Measurements from ENCODE around the gene NAA16. TPM values are rescaled to one million over a fixed set of nuclear protein-coding genes. Genes with fewer than 3 reads are reported as not detected.

NAA16 gene
- total and polyA plus RNA-seq, 10 of the 15 experiments (the other 5 are each of a cell fraction or from before 2014, with no cell fraction given), result 5.4 to 18.5 (median 13.2) TPM

- BruUV-seq (replicated peaks), result no TSS peak
- Histone ChIP-seq H3K36me3 (ENCODE audit: control insufficient read depth in 2 of 2, insufficient read depth in 2 of 2, low read length in 1 of 2) (no peaks in the 10 kb centered on the region), H3K4me1 (ENCODE audit: control insufficient read depth, insufficient read depth, low read length) (no peaks in the 10 kb centered on the region), H4K20me1 (ENCODE audit: control insufficient read depth, insufficient read depth) (no peaks in the 10 kb centered on the region), H3K9ac (ENCODE audit: control insufficient read depth, insufficient read depth, low read length) (no peak overlapping the region), H3K9me3 (replicated peaks; ENCODE audit: control insufficient read depth, insufficient read depth, low read length) (no peaks in the 10 kb centered on the region), H3K27me3 (replicated peaks in 1 of 2; ENCODE audit: control insufficient read depth in 2 of 2, insufficient read depth in 2 of 2, low read length in 1 of 2) (no peaks in the 10 kb centered on the region; a peak in 1 of 4 replicates), H3K79me2 (ENCODE audit: control insufficient read depth, insufficient read depth, low read length) (no peaks in the 10 kb centered on the region), H3K27ac (ENCODE audit: control insufficient read depth, insufficient read depth) (no peak overlapping the region), H3K4me3 (no peak overlapping the region), H2AFZ (ENCODE audit: control insufficient read depth, low read depth, low read length) (no peak overlapping the region), H3K4me2 (ENCODE audit: control insufficient read depth, insufficient read depth) (no peak overlapping the region)
- intact Hi-C loops (cut with micrococcal nuclease; ENCODE audit: unreplicated experiment) (no loop called here), in situ Hi-C loops (cut with MboI) (no loop called here)
- ATAC-seq, result no peak
- no peak for FAIRE-seq
- TF ChIP-seq MEF2B (IDR thresholded peaks at IDR 0.05; ENCODE audit: partially characterized antibody, poor library complexity, severe bottlenecking), result no peak
- no peak for TF ChIP-seq EP300 (IDR thresholded peaks at IDR 0.05; ENCODE audit: borderline replicate concordance in 1 of 2, control insufficient read depth in 1 of 2, low read depth in 2 of 2, low read length in 2 of 2)
- POLR2A ChIA-PET, result no interaction called here
- SMC1A ChIA-PET (ENCODE audit: uncharacterized antibody, unreplicated experiment), result no interaction called here
- RAD21 ChIA-PET (ENCODE audit: unreplicated experiment), result no interaction called here
- 76% methylated on average over 12 of the region's 13 CpGs for WGBS (ENCODE audit: insufficient coverage, insufficient replicate concordance, low lambda C conversion rate, missing lambda C conversion rate)
- CTCF ChIA-PET, result no interaction called here
- DNase-seq (ENCODE audit: low read depth, low spot score), result no peak
These were observed 26.4 kb upstream of the NAA16 start for GRCh38 chr13:41284512-41285288.

- Histone ChIP-seq H3K9ac (ENCODE audit: control insufficient read depth, insufficient read depth, low read length) (no peak overlapping the region), H3K4me3 (no peak overlapping the region), H3K79me2 (ENCODE audit: control insufficient read depth, insufficient read depth, low read length) (no peaks in the 10 kb centered on the region), H3K4me2 (ENCODE audit: control insufficient read depth, insufficient read depth) (no peak overlapping the region), H3K27me3 (replicated peaks in 1 of 2; ENCODE audit: control insufficient read depth in 2 of 2, insufficient read depth in 2 of 2, low read length in 1 of 2) (no peaks in the 10 kb centered on the region; a peak in 1 of 4 replicates), H3K36me3 (ENCODE audit: control insufficient read depth in 2 of 2, insufficient read depth in 2 of 2, low read length in 1 of 2) (no peaks in the 10 kb centered on the region), H3K9me3 (replicated peaks; ENCODE audit: control insufficient read depth, insufficient read depth, low read length) (no peaks in the 10 kb centered on the region), H4K20me1 (ENCODE audit: control insufficient read depth, insufficient read depth) (no peaks in the 10 kb centered on the region), H3K4me1 (ENCODE audit: control insufficient read depth, insufficient read depth, low read length) (no peaks in the 10 kb centered on the region), H3K27ac (ENCODE audit: control insufficient read depth, insufficient read depth) (no peak overlapping the region), H2AFZ (ENCODE audit: control insufficient read depth, low read depth, low read length) (no peak overlapping the region)
- no TSS peak for BruUV-seq (replicated peaks)
- ChIA-PET SMC1A (ENCODE audit: uncharacterized antibody, unreplicated experiment) (no interaction called here), POLR2A (no interaction called here), CTCF (no interaction called here), RAD21 (ENCODE audit: unreplicated experiment) (no interaction called here)
- ATAC-seq, result no peak
- intact Hi-C loops (cut with micrococcal nuclease; ENCODE audit: unreplicated experiment), result no loop called here
- in situ Hi-C loops (cut with MboI), result no loop called here
- no peak for FAIRE-seq
- WGBS (ENCODE audit: insufficient coverage, insufficient replicate concordance, low lambda C conversion rate, missing lambda C conversion rate), result 70% methylated on average over 5 of the region's 5 CpGs
- no peak for DNase-seq (ENCODE audit: low read depth, low spot score)
- TF ChIP-seq POU2F2 (IDR thresholded peaks at IDR 0.05; ENCODE audit: borderline replicate concordance, low read depth, low read length) (no peak), ESRRA (IDR thresholded peaks at IDR 0.05; ENCODE audit: low read length) (no peak), SUZ12 (IDR thresholded peaks at IDR 0.05; ENCODE audit: unreplicated experiment) (no peak), TCF12 (IDR thresholded peaks at IDR 0.05; ENCODE audit: low read depth, low read length) (no peak), TCF3 (IDR thresholded peaks at IDR 0.05; ENCODE audit: borderline replicate concordance, insufficient read depth, low read depth, low read length) (no peak), CREM (IDR thresholded peaks at IDR 0.05; ENCODE audit: low read depth) (no peak), RAD51 (IDR thresholded peaks at IDR 0.05) (no peak)
- TF ChIP-seq, protein P1, sequence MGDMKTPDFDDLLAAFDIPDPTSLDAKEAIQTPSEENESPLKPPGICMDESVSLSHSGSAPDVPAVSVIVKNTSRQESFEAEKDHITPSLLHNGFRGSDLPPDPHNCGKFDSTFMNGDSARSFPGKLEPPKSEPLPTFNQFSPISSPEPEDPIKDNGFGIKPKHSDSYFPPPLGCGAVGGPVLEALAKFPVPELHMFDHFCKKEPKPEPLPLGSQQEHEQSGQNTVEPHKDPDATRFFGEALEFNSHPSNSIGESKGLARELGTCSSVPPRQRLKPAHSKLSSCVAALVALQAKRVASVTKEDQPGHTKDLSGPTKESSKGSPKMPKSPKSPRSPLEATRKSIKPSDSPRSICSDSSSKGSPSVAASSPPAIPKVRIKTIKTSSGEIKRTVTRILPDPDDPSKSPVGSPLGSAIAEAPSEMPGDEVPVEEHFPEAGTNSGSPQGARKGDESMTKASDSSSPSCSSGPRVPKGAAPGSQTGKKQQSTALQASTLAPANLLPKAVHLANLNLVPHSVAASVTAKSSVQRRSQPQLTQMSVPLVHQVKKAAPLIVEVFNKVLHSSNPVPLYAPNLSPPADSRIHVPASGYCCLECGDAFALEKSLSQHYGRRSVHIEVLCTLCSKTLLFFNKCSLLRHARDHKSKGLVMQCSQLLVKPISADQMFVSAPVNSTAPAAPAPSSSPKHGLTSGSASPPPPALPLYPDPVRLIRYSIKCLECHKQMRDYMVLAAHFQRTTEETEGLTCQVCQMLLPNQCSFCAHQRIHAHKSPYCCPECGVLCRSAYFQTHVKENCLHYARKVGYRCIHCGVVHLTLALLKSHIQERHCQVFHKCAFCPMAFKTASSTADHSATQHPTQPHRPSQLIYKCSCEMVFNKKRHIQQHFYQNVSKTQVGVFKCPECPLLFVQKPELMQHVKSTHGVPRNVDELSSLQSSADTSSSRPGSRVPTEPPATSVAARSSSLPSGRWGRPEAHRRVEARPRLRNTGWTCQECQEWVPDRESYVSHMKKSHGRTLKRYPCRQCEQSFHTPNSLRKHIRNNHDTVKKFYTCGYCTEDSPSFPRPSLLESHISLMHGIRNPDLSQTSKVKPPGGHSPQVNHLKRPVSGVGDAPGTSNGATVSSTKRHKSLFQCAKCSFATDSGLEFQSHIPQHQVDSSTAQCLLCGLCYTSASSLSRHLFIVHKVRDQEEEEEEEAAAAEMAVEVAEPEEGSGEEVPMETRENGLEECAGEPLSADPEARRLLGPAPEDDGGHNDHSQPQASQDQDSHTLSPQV (IDR thresholded peaks at IDR 0.05), result no peak
These were observed 24.7 kb upstream of the NAA16 start for GRCh38 chr13:41286370-41286769.

Data from GM12878 (cell line).